Raji (cell line): Measurements from ENCODE around the gene ACTN4.

ENCODE experiments used
- POLR2A ChIP-seq: IDR thresholded peaks from 2 replicates; pipeline ENCODE4 v1.6.1; 2011; ENCODE audit warnings: low read depth, low read length, control low read depth; ENCODE audit not compliant: insufficient read depth

ACTN4 gene

GRCh38 chr19:38665950-38666662 lies 18.7 kb downstream of the ACTN4 start:
- no peak for TF ChIP-seq POLR2A

- no peak for TF ChIP-seq POLR2A
These were observed 19.4 kb downstream of the ACTN4 start for GRCh38 chr19:38666663-38667511.

DNA sequence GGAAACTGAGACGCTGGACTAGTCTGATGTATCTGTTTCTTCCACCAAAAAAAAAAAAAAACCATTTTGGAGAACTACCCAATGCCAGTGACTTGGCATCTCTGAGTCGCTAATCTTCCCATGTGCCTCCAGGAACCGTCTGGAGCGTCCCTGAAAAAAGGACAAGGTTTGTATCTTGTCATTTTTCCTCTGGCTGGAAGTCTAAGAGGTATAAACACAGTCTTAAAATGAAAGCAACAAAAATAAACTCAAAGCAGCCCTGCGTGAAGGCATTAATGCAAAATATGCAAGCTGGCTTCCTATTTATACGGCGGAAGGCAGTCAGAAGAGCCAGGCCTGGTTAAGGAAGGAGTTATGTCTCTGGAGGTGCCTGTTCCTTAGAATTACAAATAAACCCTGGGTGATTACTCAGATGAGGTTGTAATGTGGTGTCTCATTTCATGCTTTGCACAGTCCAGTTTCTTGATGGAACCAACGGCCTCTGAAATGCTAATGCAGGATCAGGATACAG lies 20.3 kb downstream of the ACTN4 start:
- no peak for TF ChIP-seq POLR2A

- TF ChIP-seq POLR2A, result no peak
These were observed 22.1 kb downstream of the ACTN4 start for GRCh38 chr19:38669552-38669951.

GRCh38 chr19:38670921-38671398 lies 23.5 kb downstream of the ACTN4 start:
- no peak for TF ChIP-seq POLR2A

DNA sequence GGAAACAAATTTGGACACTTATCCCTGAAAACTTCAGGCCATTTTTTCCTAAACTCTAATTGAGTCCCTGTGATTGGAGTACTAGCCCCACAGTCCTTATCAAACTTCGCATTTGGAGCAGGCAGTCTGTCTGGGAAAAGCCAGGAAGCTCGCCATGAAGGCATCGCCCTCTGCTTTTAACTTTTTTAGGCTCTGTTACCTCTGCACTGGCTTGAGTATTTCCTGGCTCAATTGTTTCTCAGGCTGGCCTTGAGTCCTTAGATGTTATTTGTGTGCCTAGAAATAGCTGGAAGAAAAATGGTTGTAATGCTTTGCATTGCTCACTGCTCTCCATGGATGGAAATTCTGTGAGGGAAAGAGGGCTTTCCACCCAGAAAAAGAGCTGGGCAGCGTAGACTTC lies 24.2 kb downstream of the ACTN4 start:
- TF ChIP-seq POLR2A, result no peak

DNA sequence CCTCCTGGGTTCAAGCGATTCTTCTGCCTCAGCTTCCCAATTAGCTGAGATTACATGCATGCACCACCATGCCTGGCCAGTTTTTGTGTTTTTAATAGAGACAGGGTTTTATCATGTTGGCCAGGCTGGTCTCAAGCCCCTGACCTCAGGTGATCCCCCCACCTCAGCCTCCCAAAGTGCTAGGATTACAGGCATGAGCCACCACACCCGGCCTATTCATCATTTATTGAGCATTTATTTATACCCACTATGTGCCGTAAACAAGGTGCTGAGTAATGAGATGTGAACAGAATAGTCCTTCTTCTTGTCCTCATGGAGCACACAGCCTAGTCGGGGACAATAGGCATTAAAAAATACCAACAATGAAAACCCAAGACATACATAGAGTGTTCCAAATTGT lies 25.6 kb downstream of the ACTN4 start:
- no peak for TF ChIP-seq POLR2A

- TF ChIP-seq POLR2A, result no peak
These were observed 27.1 kb downstream of the ACTN4 start for GRCh38 chr19:38674388-38675171.

DNA sequence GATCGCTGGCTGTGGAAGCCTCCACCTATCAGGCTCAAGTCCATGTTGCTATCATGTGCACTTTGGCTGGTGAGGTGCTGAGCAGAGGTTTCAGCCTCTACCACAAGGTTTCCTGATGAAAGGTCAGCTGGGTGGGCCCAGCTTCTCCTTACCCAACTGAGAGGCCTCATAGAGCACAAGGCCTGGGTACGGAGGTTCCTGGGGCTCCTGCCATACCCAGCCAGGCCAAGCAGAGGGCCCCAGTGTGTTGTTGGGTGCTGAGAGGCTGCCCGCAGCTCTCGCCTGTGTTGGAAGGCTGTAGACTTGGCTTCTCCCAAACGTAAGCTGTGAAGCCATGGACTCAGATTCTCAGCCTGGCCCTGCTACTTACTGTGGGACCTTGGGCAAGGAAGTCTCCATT lies 28.2 kb downstream of the ACTN4 start:
- TF ChIP-seq POLR2A, result no peak

DNA sequence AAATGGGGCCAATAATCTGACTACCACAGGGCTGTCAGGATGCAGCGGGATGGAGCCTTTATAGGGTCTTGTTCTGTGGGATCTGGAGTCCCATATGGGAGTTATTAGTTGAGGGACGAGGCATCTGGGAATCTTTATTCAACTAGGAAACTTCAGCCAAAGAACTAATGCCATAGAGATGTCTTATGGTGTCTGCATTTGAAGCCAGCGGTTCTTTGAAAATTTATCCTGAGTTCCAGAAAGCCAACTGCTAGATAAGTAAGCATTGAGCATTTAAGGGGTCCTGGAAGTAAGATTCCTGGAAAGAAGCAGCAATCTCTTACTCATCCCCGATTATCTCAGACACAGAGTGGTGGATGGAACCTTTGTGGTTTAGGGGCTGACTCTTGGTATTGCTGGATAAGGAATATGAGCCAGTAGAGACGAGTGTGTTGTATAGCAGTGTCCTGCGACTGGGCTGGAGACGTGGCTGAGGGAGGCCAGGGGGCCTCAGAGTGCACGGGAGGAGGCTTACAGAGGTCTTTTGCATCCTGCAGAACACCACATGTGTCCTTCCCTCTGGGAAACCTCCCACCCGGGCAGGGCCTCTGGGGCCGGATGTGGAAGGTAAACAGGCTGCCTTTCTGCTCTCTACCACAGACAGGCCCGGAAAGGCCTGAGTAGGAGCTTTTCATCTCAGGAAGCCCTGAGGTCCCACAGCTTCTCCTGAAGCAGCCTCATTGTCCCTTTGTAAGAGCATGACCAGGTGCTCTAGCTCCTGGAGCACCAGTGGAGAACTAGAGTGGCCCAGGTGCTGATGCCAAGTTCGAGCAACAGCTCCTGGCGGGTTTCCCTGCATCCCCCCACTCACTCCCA lies 28.8 kb downstream of the ACTN4 start:
- TF ChIP-seq POLR2A, result no peak

DNA sequence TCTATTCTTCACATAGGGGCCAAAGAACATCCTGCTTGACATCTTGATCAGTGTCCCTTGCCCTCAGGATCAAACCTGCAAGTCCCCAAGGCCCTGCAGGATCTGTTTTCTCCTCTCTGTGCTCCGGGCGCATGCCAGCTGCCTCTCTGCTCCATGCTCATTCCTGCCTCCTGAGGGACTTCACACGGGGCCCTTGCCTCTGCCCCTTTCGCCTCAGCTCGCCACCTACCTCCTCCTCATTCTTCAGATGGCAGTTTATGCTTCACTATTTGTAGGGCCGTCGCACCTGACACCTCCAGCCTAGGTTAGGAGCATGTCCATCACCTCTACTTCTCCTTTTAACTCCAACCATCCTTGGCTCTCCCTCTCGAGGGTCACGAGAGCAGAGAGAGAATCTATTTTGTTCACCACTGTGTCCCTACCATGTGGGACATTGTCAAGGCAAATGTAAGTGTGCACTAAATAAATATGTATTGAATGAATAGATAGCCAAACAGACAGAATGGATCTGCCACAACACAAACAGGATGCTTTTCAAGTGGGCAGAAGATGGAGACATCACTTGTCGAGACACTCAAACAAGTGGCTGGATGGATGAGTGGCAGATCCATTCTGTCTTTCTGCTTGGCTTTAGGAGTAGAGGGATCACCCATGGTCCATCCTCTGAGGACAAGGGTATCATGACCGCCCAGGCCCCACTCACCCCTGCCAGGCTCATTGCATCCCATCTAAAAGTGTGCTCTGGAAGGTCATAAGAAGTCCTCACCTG lies 29.6 kb downstream of the ACTN4 start:
- no peak for TF ChIP-seq POLR2A

DNA sequence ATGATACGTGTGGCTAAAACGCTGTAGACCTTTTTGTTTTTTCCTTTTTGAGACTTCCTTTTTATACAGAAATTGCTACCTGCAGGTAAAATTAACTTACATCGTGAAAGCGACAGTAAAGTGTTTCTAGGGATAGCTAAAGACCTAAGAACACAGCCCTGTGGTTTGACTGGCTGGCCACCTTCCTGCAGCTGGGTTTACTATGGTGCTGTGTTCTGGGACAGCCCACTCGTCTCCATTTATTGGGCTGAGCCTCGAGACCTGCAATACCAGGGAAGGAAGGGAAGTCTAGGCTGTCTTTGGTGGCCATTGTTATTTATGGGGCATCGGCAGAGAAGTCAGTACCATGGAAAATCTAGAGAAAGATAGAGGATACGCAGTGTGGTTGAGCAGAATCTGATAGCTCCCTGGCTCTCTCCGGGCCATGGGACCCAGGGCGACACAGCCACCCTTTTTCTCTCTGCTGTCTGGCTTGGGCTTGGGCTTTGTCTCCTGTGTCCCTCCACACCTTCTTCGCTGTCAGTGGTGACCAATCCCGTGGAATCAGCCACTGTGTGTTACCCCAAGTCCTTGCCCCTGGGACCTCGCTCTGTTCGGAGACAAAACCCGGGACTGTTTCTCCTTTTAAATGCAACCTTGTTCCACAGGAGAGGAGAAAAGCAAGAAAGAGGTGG lies 30.9 kb downstream of the ACTN4 start:
- TF ChIP-seq POLR2A, result no peak

GRCh38 chr19:38678891-38679494 lies 31.5 kb downstream of the ACTN4 start:
- TF ChIP-seq POLR2A, result no peak
